Naive B cell (primary cell): ENCODE measurements around the gene POMP. TPM values are rescaled to one million over a fixed set of nuclear protein-coding genes. Genes with fewer than 3 reads are reported as not detected.

Experiments
- ATAC-seq, 2 donors: fragments of 150-1000 bp; cut with Tn5 transposase; 2 replicates each; pipeline ENCODE4 v1.10.0; 2021; ENCODE audit warnings: low read depth in 2 of 2, mild to moderate bottlenecking in 2 of 2, moderate library complexity in 2 of 2
- DNase-seq: peaks from one replicate; pipeline ENCODE4 v3.0.0; 2022
- H3K27ac Mint-ChIP-seq, 6 donors: one replicate each; pipeline ENCODE4 v1.8.0; 2020 to 2022; ENCODE audit warnings: mild to moderate bottlenecking in 6 of 6, mixed read lengths in 6 of 6, moderate library complexity in 5 of 6, inconsistent platforms in 2 of 6
- H3K27me3 Mint-ChIP-seq, 3 donors: one replicate each; pipeline ENCODE4 v1.8.0; 2021 to 2022; ENCODE audit warnings: mixed read lengths in 3 of 3, mild to moderate bottlenecking in 1 of 3
- H3K36me3 Mint-ChIP-seq, 2 donors: one replicate each; pipeline ENCODE4 v1.8.0; 2020 to 2022; ENCODE audit warnings: mixed read lengths in 2 of 2, inconsistent platforms in 1 of 2, mild to moderate bottlenecking in 1 of 2
- H3K4me1 Mint-ChIP-seq, 3 donors: one replicate each; pipeline ENCODE4 v1.8.0; 2020 to 2022; ENCODE audit warnings: mixed read lengths in 3 of 3, inconsistent platforms in 1 of 3, mild to moderate bottlenecking in 1 of 3, moderate library complexity in 1 of 3
- H3K4me3 Mint-ChIP-seq, 8 donors: one replicate each; pipeline ENCODE4 v1.8.0; 2020 to 2022; ENCODE audit warnings: mild to moderate bottlenecking in 8 of 8, mixed read lengths in 8 of 8, moderate library complexity in 8 of 8, inconsistent platforms in 2 of 8
- H3K9me3 Mint-ChIP-seq, 7 donors: one replicate each; pipeline ENCODE4 v1.8.0; 2020 to 2022; ENCODE audit warnings: mixed read lengths in 7 of 7, mild to moderate bottlenecking in 5 of 7, inconsistent platforms in 2 of 7, moderate library complexity in 1 of 7
- polyA plus RNA-seq, 6 donors: library from polyadenylated mRNA; unstranded; fragments of 300-500 nt; fragmentation: Illumina TruSeq; gene quantifications; one replicate each; pipeline ENCODE4 v1.2.3, GENCODE V29; 2021; ENCODE audit warnings: low read depth in 6 of 6

The POMP gene, protein sequence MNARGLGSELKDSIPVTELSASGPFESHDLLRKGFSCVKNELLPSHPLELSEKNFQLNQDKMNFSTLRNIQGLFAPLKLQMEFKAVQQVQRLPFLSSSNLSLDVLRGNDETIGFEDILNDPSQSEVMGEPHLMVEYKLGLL
- 100 to 1,000 TPM; 118 to 165 (median 136) TPM for polyA plus RNA-seq

- Mint-ChIP-seq H3K4me3 (peak within 1 kb of the TSS; percentile 81 to 99 (median 97)), H3K27ac (peak within 1 kb of the TSS; percentile 89 to 99 (median 98)), H3K4me1 (peaks cover 54 to 72% (median 70%) of the 10 kb centered on the region in 3 donors), H3K36me3 (peaks cover 0 to 7% of the 10 kb centered on the region in 2 donors), H3K27me3 (no peaks in the 10 kb centered on the region), H3K9me3 (no peaks in the 10 kb centered on the region)
- ATAC-seq (peak; percentile 90 to 92), DNase-seq (peak; percentile 96)
Observed at GRCh38 chr13:28658796-28659620, at the start of gene POMP. Gene POMP (plus strand): TSS chr13:28659130. CDS start chr13:28659185, 55 bp downstream.

GRCh38 chr13:28609381-28609780 lies 49.5 kb upstream of the POMP start:
- no peaks in the 10 kb centered on the region for H3K36me3 Mint-ChIP-seq
- no peaks in the 10 kb centered on the region for H3K27me3 Mint-ChIP-seq
- DNase-seq (no peak), ATAC-seq (no peak)
- no peaks in the 10 kb centered on the region for H3K9me3 Mint-ChIP-seq
- H3K4me3 Mint-ChIP-seq, result no peak overlapping the region
- no peaks in the 10 kb centered on the region for H3K4me1 Mint-ChIP-seq
- no peak overlapping the region for H3K27ac Mint-ChIP-seq

GRCh38 chr13:28609926-28610325 lies 49.0 kb upstream of the POMP start:
- no peaks in the 10 kb centered on the region for H3K9me3 Mint-ChIP-seq
- H3K4me1 Mint-ChIP-seq, result no peaks in the 10 kb centered on the region
- DNase-seq (no peak), ATAC-seq (no peak)
- H3K4me3 Mint-ChIP-seq, result no peak overlapping the region
- no peaks in the 10 kb centered on the region for H3K27me3 Mint-ChIP-seq
- H3K36me3 Mint-ChIP-seq, result no peaks in the 10 kb centered on the region
- H3K27ac Mint-ChIP-seq, result peak overlapping the region in 1 of 6 donors; percentile 14

GRCh38 chr13:28610996-28611395 lies 47.9 kb upstream of the POMP start:
- no peaks in the 10 kb centered on the region for H3K27me3 Mint-ChIP-seq
- H3K9me3 Mint-ChIP-seq, result no peaks in the 10 kb centered on the region
- H3K36me3 Mint-ChIP-seq, result no peaks in the 10 kb centered on the region
- H3K4me3 Mint-ChIP-seq, result no peak overlapping the region
- H3K27ac Mint-ChIP-seq, result peak overlapping the region in 1 of 6 donors; percentile 19
- no peaks in the 10 kb centered on the region for H3K4me1 Mint-ChIP-seq
- ATAC-seq (no peak), DNase-seq (no peak)

DNA sequence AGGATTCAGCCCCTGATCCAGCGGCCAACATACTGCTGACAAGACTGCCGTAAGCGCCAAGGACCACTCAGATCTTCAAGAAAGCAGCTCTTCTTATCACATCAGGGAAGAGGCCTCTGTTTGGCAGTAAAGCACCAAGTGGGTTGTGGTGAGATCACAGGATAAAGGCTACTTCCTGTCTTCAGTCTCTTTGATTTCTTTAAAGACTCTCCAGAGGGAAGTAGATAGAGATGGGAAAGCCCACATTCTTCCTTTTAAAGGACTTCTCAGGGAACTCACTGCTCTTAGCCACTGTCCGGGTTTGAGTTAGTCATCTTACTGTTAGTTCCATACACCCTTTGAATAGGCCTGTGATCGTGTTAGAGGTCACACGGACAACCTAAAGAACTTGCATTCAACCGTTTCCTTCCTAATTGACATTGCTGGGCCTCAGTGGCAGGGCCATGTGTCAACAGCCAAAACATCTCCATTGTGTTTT lies 47.2 kb upstream of the POMP start:
- DNase-seq (no peak), ATAC-seq (no peak)
- no peaks in the 10 kb centered on the region for H3K36me3 Mint-ChIP-seq
- H3K27ac Mint-ChIP-seq, result no peak overlapping the region
- peaks cover 0 to 2% (median 0%) of the 10 kb centered on the region in 7 donors for H3K9me3 Mint-ChIP-seq
- no peaks in the 10 kb centered on the region for H3K27me3 Mint-ChIP-seq
- H3K4me3 Mint-ChIP-seq, result no peak overlapping the region
- no peaks in the 10 kb centered on the region for H3K4me1 Mint-ChIP-seq

GRCh38 chr13:28613562-28613961 lies 45.4 kb upstream of the POMP start:
- no peaks in the 10 kb centered on the region for H3K36me3 Mint-ChIP-seq
- H3K27ac Mint-ChIP-seq, result peak overlapping the region in 4 of 6 donors; percentile 0 to 8 (median 6)

GRCh38 chr13:28615916-28616446 lies 42.9 kb upstream of the POMP start:
- H3K27me3 Mint-ChIP-seq, result no peaks in the 10 kb centered on the region
- peaks cover 0 to 5% (median 0%) of the 10 kb centered on the region in 7 donors for H3K9me3 Mint-ChIP-seq
- no peak overlapping the region for H3K4me3 Mint-ChIP-seq
- no peak overlapping the region for H3K27ac Mint-ChIP-seq
- ATAC-seq, result no peak
- DNase-seq, result no peak
- no peaks in the 10 kb centered on the region for H3K4me1 Mint-ChIP-seq
- no peaks in the 10 kb centered on the region for H3K36me3 Mint-ChIP-seq

More at GRCh38 chr13:28613562-28613961, 45.4 kb upstream of the POMP start:
- no peak overlapping the region for H3K4me3 Mint-ChIP-seq
- ATAC-seq, result no peak
- H3K27me3 Mint-ChIP-seq, result no peaks in the 10 kb centered on the region
- no peaks in the 10 kb centered on the region for H3K4me1 Mint-ChIP-seq
- no peak for DNase-seq
- peaks cover 0 to 5% (median 0%) of the 10 kb centered on the region in 7 donors for H3K9me3 Mint-ChIP-seq

DNA sequence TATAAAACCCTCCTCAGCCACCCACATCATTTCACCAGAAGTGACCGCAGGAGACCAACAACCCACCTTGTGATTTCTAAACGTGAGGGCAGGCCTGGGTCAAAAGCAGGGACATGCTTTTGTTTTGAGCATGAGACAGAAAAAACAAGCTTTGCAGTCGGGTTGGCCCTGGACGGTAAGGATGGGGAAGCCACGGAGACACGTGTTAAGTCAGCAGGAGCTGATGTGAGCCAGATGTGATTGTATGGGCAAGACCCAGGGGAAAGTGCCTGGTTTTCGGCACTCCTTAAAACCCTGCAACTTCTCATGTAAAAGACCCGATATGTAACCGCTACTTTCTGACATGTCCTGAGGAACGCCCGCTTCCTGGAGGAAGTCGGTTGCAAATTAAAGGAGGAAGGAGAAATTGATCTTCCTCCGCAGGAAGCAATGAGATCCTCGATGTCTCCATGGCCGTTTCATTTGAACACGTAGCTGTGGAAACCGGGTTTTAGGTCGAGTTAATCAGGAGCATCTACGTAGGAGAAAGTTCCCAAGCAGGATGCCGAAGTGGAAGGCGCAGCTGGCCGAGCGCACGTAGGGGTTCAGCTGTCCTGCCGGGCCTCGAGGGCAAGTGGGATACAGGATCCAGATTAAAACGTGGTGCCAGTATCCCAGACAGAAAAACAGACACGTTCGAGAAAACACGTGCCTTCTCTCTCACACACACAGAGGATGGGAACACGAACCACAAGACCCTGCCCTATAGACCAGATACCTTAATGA lies 40.5 kb upstream of the POMP start:
- ATAC-seq (no peak), DNase-seq (no peak)
- H3K4me3 Mint-ChIP-seq, result peak overlapping the region in 1 of 8 donors; percentile 53

DNA sequence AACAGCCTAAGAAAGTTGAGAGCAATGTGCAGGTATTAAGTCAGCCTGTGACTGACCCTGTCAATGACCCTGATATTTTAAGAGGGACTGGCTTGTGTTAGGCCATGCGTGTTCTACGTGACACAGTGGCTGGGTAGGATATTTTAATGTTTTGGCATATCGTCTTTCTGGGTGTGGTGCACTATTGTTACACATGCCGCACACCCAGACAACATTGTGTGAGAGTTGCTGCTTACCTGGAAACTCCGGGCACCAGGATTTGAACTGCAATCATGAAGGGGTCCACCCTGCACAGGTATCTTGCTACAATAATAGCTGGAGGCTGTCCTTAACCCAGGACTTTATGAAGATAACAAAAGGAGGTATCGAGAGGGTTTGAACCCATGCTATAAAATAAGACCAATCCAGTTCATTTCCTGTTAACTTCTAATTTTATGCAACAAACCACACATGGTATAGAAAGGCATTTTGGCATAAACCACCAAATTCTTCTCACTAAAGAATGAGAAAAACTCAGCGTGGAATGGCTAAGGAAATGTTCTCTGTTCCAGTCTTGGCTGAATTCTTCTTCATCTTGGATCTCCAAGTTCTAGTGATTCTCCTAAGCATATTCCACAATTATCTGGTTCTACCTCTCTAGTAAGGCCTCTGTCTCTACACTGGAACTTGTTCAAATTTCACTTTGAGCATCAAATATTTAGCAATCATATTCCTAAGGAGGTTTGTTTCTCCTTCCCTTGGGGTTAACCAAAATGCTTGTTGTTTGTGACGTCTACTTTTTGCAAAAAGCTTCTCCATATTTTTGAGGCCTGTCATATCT lies 38.7 kb upstream of the POMP start:
- no peak for ATAC-seq
- Mint-ChIP-seq H3K27me3 (no peaks in the 10 kb centered on the region), H3K36me3 (no peaks in the 10 kb centered on the region), H3K4me1 (peaks cover 6 to 20% (median 13%) of the 10 kb centered on the region in 3 donors), H3K27ac (peak overlapping the region in 1 of 6 donors; percentile 36), H3K9me3 (peaks cover 0 to 5% (median 0%) of the 10 kb centered on the region in 7 donors), H3K4me3 (peak overlapping the region in 1 of 8 donors; percentile 71)
- no peak for DNase-seq

More for the DNA sequence above, 40.5 kb upstream of the POMP start:
- peak overlapping the region in 1 of 6 donors; percentile 59 for H3K27ac Mint-ChIP-seq
- H3K36me3 Mint-ChIP-seq, result no peaks in the 10 kb centered on the region
- H3K9me3 Mint-ChIP-seq, result peaks cover 0 to 5% (median 0%) of the 10 kb centered on the region in 7 donors
- peaks cover 0 to 8% (median 0%) of the 10 kb centered on the region in 3 donors for H3K4me1 Mint-ChIP-seq
- H3K27me3 Mint-ChIP-seq, result no peaks in the 10 kb centered on the region

DNA sequence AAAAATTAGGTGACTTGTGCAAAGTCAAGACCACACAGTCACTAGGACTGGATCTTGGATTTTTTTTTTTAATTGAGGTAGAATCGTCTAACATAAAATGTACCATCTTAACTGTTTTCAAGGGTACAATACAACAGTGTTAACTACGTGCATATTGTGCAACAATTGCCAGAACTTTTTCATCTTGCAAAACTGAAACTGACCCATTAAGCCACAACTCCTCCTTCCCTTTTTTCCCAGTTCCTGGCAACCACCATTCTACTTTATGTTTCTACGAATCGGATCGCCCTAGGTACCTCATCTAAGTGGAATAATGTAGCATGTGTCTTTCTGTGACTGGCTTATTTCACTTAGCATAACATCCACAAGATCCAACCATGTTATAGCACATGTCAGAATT lies 37.5 kb upstream of the POMP start:
- no peaks in the 10 kb centered on the region for H3K27me3 Mint-ChIP-seq
- no peaks in the 10 kb centered on the region for H3K36me3 Mint-ChIP-seq
- no peak overlapping the region for H3K27ac Mint-ChIP-seq
- ATAC-seq (no peak), DNase-seq (no peak)
- peaks cover 6 to 21% (median 13%) of the 10 kb centered on the region in 3 donors for H3K4me1 Mint-ChIP-seq
- peaks cover 0 to 5% (median 0%) of the 10 kb centered on the region in 7 donors for H3K9me3 Mint-ChIP-seq
- no peak overlapping the region for H3K4me3 Mint-ChIP-seq

DNA sequence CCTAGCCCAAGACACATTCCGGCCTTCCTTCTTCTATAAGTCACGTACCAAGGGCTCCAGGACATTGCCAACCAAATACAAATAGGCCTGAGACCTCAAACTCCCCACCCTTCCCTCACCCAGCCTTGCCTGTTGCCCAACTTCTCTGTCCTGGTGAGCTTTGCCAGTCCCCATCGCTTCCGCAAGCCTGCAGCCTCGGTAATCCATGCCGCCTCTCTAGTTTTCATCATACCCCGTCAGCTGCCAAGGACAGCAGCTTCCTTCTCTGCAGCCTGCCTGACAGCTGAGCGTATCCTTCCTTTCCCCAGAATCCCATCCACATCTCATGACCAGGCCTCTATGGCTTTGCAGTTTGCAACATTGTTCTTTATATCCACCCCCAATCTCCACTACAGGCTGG lies 36.6 kb upstream of the POMP start:
- ATAC-seq, result no peak
- Mint-ChIP-seq H3K4me1 (peaks cover 6 to 21% (median 13%) of the 10 kb centered on the region in 3 donors), H3K9me3 (peaks cover 0 to 4% (median 0%) of the 10 kb centered on the region in 7 donors), H3K36me3 (no peaks in the 10 kb centered on the region), H3K27me3 (no peaks in the 10 kb centered on the region), H3K4me3 (no peak overlapping the region), H3K27ac (peak overlapping the region in 2 of 6 donors; percentile 15 to 83)
- no peak for DNase-seq
